Measurements from ENCODE around the gene AFAP1.

The AFAP1 gene

DNA sequence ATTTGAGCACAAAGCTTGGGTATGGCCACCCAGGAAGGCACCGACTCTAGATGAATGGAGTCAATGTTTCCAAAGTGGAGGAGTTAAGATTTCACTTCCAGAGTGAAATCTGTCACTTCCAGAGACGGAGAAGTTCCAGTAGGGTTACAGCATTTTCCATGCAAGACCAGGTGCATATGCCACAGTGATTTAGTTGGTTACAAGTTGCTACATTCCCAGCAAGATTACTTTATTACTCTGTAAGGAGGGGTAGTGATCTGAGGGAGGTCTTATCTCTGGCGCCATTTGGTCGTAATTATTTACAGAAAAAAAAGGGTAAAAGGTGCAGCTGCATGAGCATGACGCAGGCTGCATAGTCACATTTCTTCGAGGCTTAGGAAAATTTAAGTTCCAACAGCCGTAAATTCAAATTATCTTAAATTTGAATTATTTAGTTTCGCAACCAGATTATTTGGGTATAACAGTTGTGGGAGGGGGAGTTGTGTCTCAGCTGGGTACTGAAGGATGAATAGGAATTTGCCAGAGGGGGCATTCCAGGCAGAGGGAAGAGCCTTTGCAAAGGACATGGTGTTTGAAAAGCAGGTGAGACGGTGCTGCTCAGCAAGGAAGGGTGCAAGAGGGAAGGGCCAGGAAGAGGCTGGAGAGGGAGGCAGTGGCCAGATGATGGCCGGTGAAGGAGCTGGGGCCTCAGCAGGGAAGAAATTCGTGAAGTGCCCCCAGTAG is 17.4 kb upstream of the AFAP1 start:
- Histone ChIP-seq H3K27me3 (peaks cover 0 to 13% (median 0%) of the 10 kb centered on the region in 11 experiments; a peak in 6 of 22 replicates), H3K4me2 (peak overlapping the region in 1 of 11 experiments; percentile 75; a peak in 2 of 22 replicates), H3K4me3 (no peak overlapping the region), H3K9me3 (replicated peaks in 1 of 11) (peaks cover 0 to 15% (median 6%) of the 10 kb centered on the region in 11 experiments; a peak in 15 of 22 replicates), H3K4me1 (peaks cover 28 to 81% (median 33%) of the 10 kb centered on the region in 10 experiments), H4K20me1 (peaks cover 0 to 9% (median 0%) of the 10 kb centered on the region in 11 experiments; a peak in 3 of 22 replicates), H3K9ac (no peak overlapping the region), H3K36me3 (no peaks in the 10 kb centered on the region), H3K27ac (no peak overlapping the region)
- TF ChIP-seq Cebpa-rat (IDR thresholded peaks at IDR 0.05), result no peak

DNA sequence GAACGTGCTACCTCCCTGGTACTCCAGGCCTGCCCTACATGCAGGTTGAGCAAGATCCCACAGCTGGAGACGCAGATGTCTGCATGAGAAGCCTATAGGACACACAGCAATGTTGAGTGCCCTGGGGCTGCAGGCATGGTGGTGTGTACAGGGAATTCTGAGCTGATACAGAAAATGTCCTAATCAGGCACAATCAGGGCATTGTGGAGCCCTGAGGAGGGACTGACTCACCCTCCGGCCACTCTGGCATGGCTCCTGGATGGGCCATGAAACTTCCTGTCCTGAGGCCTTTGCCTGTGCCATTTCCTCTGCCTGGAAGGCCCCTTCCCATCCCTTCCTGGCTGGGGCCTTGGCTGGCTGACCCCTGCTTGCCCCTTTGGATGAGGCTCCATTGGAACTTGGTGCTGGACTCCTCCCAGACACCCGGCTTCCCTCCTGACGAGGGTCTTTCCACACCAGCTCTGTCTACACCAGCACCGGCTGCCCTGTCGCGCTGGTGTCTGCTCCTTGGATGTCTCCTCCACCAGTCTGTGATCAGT is 16.7 kb upstream of the AFAP1 start:
- H3K4me1 ChIP-seq, result peaks cover 22 to 74% (median 26%) of the 10 kb centered on the region in 10 experiments

DNA sequence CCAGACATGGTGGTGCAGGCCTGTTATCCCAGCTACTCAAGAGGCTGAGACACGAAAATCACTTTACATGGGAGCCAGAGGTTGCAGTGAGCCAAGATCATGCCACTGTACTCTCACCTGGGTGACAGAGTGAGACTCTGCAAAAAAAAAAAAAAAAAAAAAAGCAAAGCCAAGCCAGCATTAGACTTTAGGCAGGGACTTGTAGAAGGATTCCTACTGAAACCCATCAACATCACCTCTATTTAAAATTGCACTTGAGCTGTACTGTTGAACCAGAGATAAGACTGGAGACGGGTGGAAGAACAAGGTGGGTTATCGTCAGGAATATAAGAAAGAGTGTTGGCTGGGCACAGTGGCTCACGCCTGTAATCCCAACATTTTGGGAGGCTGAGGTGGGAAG is 15.7 kb upstream of the AFAP1 start:
- H3K27ac ChIP-seq, result no peak overlapping the region
- peaks cover 12 to 65% (median 16%) of the 10 kb centered on the region in 10 experiments for H3K4me1 ChIP-seq
- peaks cover 0 to 13% (median 0%) of the 10 kb centered on the region in 11 experiments; a peak in 6 of 22 replicates for H3K27me3 ChIP-seq
- H3K9ac ChIP-seq, result no peak overlapping the region
- peak overlapping the region in 3 of 11 experiments; percentile 57 to 75 (median 68); a peak in 5 of 22 replicates for H3K4me2 ChIP-seq
- H3K4me3 ChIP-seq, result no peak overlapping the region
- TF ChIP-seq Cebpa-rat (IDR thresholded peaks at IDR 0.05), result no peak
- H4K20me1 ChIP-seq, result peaks cover 0 to 8% (median 0%) of the 10 kb centered on the region in 11 experiments; a peak in 3 of 22 replicates
- no peaks in the 10 kb centered on the region for H3K36me3 ChIP-seq
- H3K9me3 ChIP-seq (replicated peaks in 1 of 11), result peaks cover 14 to 32% (median 23%) of the 10 kb centered on the region in 11 experiments; a peak in 20 of 22 replicates

More for the DNA sequence above, 16.7 kb upstream of the AFAP1 start:
- Histone ChIP-seq H3K36me3 (no peaks in the 10 kb centered on the region), H3K4me2 (peak overlapping the region in 3 of 11 experiments; percentile 57 to 75 (median 68); a peak in 6 of 22 replicates), H3K27me3 (peaks cover 0 to 13% (median 0%) of the 10 kb centered on the region in 11 experiments; a peak in 6 of 22 replicates), H3K9ac (no peak overlapping the region), H3K9me3 (replicated peaks in 1 of 11) (peaks cover 5 to 23% (median 14%) of the 10 kb centered on the region in 11 experiments; a peak in 19 of 22 replicates), H3K27ac (no peak overlapping the region), H4K20me1 (peaks cover 0 to 9% (median 0%) of the 10 kb centered on the region in 11 experiments; a peak in 3 of 22 replicates), H3K4me3 (no peak overlapping the region)
- TF ChIP-seq Cebpa-rat (IDR thresholded peaks at IDR 0.05), result no peak

DNA sequence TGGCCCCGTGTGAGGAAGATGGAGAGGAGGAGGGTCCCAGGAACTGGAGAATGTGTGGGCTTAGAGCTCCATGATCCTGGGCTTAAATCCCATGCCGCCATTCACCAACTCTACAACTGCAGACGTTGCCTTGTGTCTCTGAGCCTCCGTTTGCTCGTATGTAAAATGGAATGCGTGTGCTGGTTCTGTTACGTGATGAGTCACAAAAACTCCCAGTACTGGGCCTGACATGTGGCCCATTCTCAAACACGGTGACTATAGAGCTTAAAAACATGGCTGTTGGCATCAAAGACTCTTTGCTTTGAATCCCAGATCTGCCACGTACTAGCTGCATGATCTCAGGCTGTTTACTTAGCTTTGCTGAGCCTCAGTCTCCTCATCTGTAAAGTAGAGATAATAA is 13.0 kb upstream of the AFAP1 start:
- no peaks in the 10 kb centered on the region for H3K27me3 ChIP-seq
- peak overlapping the region in 3 of 11 experiments; percentile 55 to 76 (median 67); a peak in 6 of 22 replicates for H3K4me2 ChIP-seq
- peaks cover 0 to 62% (median 0%) of the 10 kb centered on the region in 10 experiments; a peak in 7 of 20 replicates for H3K4me1 ChIP-seq
- no peaks in the 10 kb centered on the region for H3K36me3 ChIP-seq
- H3K9me3 ChIP-seq (replicated peaks in 1 of 11), result peaks cover 14 to 34% (median 23%) of the 10 kb centered on the region in 11 experiments; a peak in 20 of 22 replicates
- H3K9ac ChIP-seq, result no peak overlapping the region
- H4K20me1 ChIP-seq, result no peaks in the 10 kb centered on the region
- H3K4me3 ChIP-seq, result no peak overlapping the region
- TF ChIP-seq Cebpa-rat (IDR thresholded peaks at IDR 0.05), result no peak
- H3K27ac ChIP-seq, result peak overlapping the region in 3 of 11 experiments; percentile 61 to 63 (median 62); a peak in 5 of 22 replicates

DNA sequence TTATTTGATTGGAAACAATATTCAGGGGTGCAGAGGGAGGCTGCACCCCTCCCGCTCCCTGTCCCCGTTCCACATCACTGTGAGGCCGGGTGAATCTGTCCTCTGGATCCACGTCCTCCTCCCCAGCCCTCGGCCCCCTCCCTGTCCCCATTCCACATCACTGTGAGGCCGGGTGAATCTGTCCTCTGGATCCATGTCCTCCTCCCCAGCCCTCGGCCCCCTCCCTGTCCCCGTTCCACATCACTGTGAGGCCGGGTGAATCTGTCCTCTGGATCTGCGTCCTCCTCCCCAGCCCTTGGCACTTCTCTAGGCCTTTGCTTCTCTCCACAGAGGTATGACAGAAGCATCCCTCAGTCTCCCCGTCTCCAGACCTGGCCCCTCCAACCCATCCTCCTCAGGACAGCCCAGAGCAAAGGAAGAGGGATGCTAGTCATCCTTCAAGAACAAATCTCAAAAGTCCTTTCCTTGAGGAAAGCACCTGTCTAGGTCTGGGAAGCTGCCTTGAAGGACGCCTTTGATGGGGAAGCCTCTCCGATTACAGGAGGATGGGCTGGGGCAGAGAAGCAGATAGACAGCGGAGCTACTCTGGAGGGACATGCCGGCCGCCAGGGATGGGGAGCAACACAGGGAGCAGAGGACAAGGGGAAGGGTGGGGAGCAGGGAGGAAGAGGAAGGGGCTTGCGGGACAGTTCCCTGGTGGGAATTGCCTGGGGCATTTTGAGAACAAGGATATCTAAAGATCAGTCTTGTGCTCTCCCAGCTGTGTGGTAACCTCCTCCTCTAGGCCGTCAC is 10.8 kb upstream of the AFAP1 start:
- Histone ChIP-seq H3K27me3 (no peaks in the 10 kb centered on the region), H3K9me3 (replicated peaks in 1 of 11) (peaks cover 14 to 34% (median 23%) of the 10 kb centered on the region in 11 experiments; a peak in 20 of 22 replicates), H3K4me3 (no peak overlapping the region), H3K36me3 (no peaks in the 10 kb centered on the region), H3K27ac (no peak overlapping the region), H4K20me1 (no peaks in the 10 kb centered on the region), H3K9ac (no peak overlapping the region), H3K4me2 (no peak overlapping the region), H3K4me1 (peaks cover 0 to 48% (median 0%) of the 10 kb centered on the region in 10 experiments; a peak in 7 of 20 replicates)
- TF ChIP-seq Cebpa-rat (IDR thresholded peaks at IDR 0.05), result no peak

GRCh38 chr4:7949759-7950158 is 10.1 kb upstream of the AFAP1 start:
- H3K27ac ChIP-seq, result no peak overlapping the region
- H3K4me1 ChIP-seq, result peaks cover 0 to 40% (median 0%) of the 10 kb centered on the region in 10 experiments; a peak in 7 of 20 replicates
- TF ChIP-seq Cebpa-rat (IDR thresholded peaks at IDR 0.05), result no peak

GRCh38 chr4:7947927-7948326 is 8.3 kb upstream of the AFAP1 start:
- TF ChIP-seq Cebpa-rat (IDR thresholded peaks at IDR 0.05), result no peak

More at GRCh38 chr4:7949759-7950158, 10.1 kb upstream of the AFAP1 start:
- Histone ChIP-seq H3K4me2 (peak overlapping the region in 2 of 11 experiments; percentile 22 to 36; a peak in 4 of 22 replicates), H3K9me3 (replicated peaks in 1 of 11) (peaks cover 14 to 32% (median 23%) of the 10 kb centered on the region in 11 experiments; a peak in 20 of 22 replicates), H3K9ac (no peak overlapping the region), H3K27me3 (no peaks in the 10 kb centered on the region), H4K20me1 (no peaks in the 10 kb centered on the region), H3K36me3 (no peaks in the 10 kb centered on the region), H3K4me3 (no peak overlapping the region)

DNA sequence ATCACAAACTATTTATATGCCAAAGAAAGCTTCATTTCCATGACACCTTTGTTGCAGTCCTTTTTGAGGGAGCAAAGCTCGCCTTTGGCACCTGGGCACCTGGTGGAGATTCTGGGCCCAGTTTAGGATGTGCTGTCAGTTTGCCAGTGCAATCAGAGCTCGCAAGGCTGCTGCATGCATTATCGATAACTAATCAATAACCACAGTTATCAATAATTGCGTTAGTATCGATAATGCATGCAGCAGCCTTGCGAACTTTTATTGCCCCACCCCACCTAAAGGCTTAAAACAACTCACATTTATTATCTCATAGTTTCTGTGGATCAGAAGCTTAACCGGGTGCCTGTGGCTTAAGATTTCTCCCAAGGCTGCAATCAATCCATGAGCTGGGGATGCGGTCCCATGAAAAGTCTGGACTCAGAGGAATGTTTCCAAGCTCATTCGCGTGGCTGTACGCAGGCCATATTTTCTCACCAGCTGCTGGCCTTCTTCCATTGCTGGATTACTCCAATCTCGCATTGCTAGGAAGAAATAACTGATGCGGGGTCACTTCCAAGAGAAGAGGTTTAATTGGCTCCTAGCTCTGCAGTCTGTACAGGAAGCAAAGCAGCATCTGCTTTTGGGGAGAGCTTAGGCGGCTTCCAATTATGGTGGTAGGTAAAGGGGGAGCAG is 6.2 kb upstream of the AFAP1 start:
- Histone ChIP-seq H3K4me2 (no peak overlapping the region), H3K27ac (no peak overlapping the region), H3K4me3 (no peak overlapping the region), H3K9ac (no peak overlapping the region), H3K27me3 (no peaks in the 10 kb centered on the region), H3K4me1 (peaks cover 0 to 22% (median 0%) of the 10 kb centered on the region in 10 experiments; a peak in 4 of 20 replicates), H3K9me3 (replicated peaks in 1 of 11) (peaks cover 3 to 6% (median 5%) of the 10 kb centered on the region in 11 experiments; a peak in 18 of 22 replicates), H4K20me1 (no peaks in the 10 kb centered on the region), H3K36me3 (no peaks in the 10 kb centered on the region)
- no peak for TF ChIP-seq Cebpa-rat (IDR thresholded peaks at IDR 0.05)

More at GRCh38 chr4:7947927-7948326, 8.3 kb upstream of the AFAP1 start:
- Histone ChIP-seq H3K27me3 (no peaks in the 10 kb centered on the region), H3K4me2 (no peak overlapping the region), H3K36me3 (no peaks in the 10 kb centered on the region), H4K20me1 (no peaks in the 10 kb centered on the region), H3K9ac (no peak overlapping the region), H3K9me3 (replicated peaks in 1 of 11) (peaks cover 13 to 24% (median 15%) of the 10 kb centered on the region in 11 experiments; a peak in 20 of 22 replicates), H3K4me3 (no peak overlapping the region), H3K4me1 (peaks cover 0 to 28% (median 0%) of the 10 kb centered on the region in 10 experiments; a peak in 6 of 20 replicates), H3K27ac (no peak overlapping the region)

Measured in BLaER1 treated with 17β-estradiol and CSF1 and Interleukin-3, amounts not matched to agents 10 nM and 100 nM (cell line).